HepG2 (cell line): ENCODE data around the gene RRP36.

Experiments used
- ATF7 ChIP-seq, 2 experiments: fragments of 450-650 bp in 1 of 2; sonication (generic) in 1 of 2; formaldehyde crosslinking in 1 of 2; IDR thresholded peaks; 2 replicates each; pipeline versions ENCODE4 v1.4.0 to v1.6.1; 2016 to 2020; ENCODE audit warnings: antibody characterized with exemption in 1 of 2, mild to moderate bottlenecking in 1 of 2, missing genetic modification reagents in 1 of 2
- CTCF ChIP-seq: sonication (generic); formaldehyde crosslinking; IDR thresholded peaks from 2 replicates; pipeline ENCODE4 v1.5.0; 2020; ENCODE audit warnings: mild to moderate bottlenecking, missing genetic modification reagents, moderate library complexity
- GPBP1L1 ChIP-seq: sonication (generic); formaldehyde crosslinking; IDR thresholded peaks from 2 replicates; pipeline ENCODE4 v1.5.0; 2020; ENCODE audit warnings: mild to moderate bottlenecking, missing genetic modification reagents
- HES4 ChIP-seq: sonication (generic); formaldehyde crosslinking; IDR thresholded peaks from 2 replicates; pipeline ENCODE4 v1.9.0; 2021; ENCODE audit warnings: mild to moderate bottlenecking, missing genetic modification reagents, borderline replicate concordance
- IRF1 ChIP-seq: sonication (generic); formaldehyde crosslinking; IDR thresholded peaks from 2 replicates; pipeline ENCODE4 v1.4.0; 2020; ENCODE audit warnings: low read depth, mild to moderate bottlenecking, missing genetic modification reagents
- IRF2 ChIP-seq: IDR thresholded peaks from 2 replicates; pipeline ENCODE4 v1.6.1; 2018; ENCODE audit warnings: missing genetic modification reagents, missing compliant biosample characterization
- NFATC3 ChIP-seq: sonication (generic); formaldehyde crosslinking; IDR thresholded peaks from 2 replicates; pipeline ENCODE4 v1.5.1; 2020; ENCODE audit warnings: mild to moderate bottlenecking, missing genetic modification reagents
- RNF219 ChIP-seq: sonication (generic); formaldehyde crosslinking; IDR thresholded peaks from 2 replicates; pipeline ENCODE4 v1.5.0; 2020; ENCODE audit warnings: mild to moderate bottlenecking, missing genetic modification reagents
- SMAD9 ChIP-seq: sonication (generic); formaldehyde crosslinking; IDR thresholded peaks from 2 replicates; pipeline ENCODE4 v1.5.1; 2020; ENCODE audit warnings: mild to moderate bottlenecking, missing genetic modification reagents
- TRAFD1 ChIP-seq: sonication (generic); formaldehyde crosslinking; IDR thresholded peaks from 2 replicates; pipeline ENCODE4 v1.5.1; 2020; ENCODE audit warnings: missing genetic modification reagents, mild to moderate bottlenecking, borderline replicate concordance
- ZNF10 ChIP-seq: sonication (generic); formaldehyde crosslinking; IDR thresholded peaks from 2 replicates; pipeline ENCODE4 v1.4.0; 2020; ENCODE audit warnings: mild to moderate bottlenecking, low read depth, missing genetic modification reagents, borderline replicate concordance
- ZNF260 ChIP-seq: sonication (generic); formaldehyde crosslinking; IDR thresholded peaks from 2 replicates; pipeline ENCODE4 v1.4.0; 2020; ENCODE audit warnings: missing genetic modification reagents, low read depth, mild to moderate bottlenecking, borderline replicate concordance
- ZNF672 ChIP-seq: sonication (generic); formaldehyde crosslinking; IDR thresholded peaks from 2 replicates; pipeline ENCODE4 v1.8.1; 2022; ENCODE audit warnings: missing genetic modification reagents

- TF ChIP-seq HES4 (CRISPR knock-in tag) (no peak), ATF7 (IDR thresholded peaks at IDR 0.05) (no peak), ATF7 (CRISPR knock-in tag; IDR thresholded peaks at IDR 0.05) (no peak), RNF219 (CRISPR knock-in tag) (no peak), CTCF (CRISPR knock-in tag) (no peak), ZNF10 (CRISPR knock-in tag) (no peak), IRF2 (CRISPR knock-in tag) (no peak), NFATC3 (CRISPR knock-in tag) (no peak), IRF1 (no peak), GPBP1L1 (CRISPR knock-in tag) (no peak), SMAD9 (no peak), TRAFD1 (CRISPR knock-in tag) (no peak), ZNF672 (no peak), ZNF260 (CRISPR knock-in tag) (no peak)
Observed at GRCh38 chr6:43033496-43034189, 12.2 kb downstream of the RRP36 start.
